ENCODE results near the gene SLC25A33.

The SLC25A33 gene

DNA sequence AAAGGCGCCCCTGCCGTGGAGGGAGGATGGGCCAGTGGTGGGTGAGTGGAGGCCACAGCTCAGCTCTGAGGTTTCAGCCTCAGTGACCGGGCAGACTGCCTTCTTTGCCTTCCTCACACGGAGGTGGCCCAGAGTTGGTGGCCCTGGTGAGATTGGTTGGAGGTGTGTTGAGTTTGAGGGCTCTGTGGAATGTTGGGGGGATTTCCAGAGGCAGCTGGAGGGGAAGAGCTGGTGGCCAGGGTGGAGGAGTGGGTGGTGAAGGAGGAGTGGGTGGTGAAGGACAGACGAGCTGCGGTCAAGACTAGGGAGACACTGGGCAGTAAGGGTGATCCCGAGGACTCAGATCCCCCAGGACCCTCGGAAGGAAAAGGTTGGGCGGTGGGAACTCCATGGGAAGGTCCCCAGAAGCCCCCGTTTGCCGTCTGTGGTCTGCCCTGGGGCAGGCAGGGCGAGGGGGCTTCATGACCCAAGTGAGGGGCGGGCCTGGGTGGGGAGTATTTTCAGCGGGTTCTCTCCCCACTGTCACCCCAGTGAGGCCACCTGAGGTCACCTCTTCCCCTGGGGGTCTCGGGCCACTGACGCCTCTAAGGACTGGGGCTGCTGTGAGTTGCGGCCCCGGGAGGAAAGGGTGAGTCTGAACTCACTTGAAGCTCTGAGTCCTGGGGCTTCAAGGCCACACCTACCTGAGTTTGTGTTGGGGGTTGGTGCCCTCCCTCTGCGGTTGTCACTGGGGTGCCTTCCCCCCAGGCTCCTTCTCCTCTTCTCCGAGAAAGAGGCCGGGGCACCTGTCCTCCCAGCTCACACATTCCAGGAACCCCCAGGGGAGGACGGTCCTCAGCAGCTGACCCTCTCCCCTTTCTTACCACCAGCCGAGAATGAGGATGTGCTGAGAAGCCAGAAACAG lies 89.5 kb downstream of the SLC25A33 start:
- DNase-seq = peak; percentile 83

DNA sequence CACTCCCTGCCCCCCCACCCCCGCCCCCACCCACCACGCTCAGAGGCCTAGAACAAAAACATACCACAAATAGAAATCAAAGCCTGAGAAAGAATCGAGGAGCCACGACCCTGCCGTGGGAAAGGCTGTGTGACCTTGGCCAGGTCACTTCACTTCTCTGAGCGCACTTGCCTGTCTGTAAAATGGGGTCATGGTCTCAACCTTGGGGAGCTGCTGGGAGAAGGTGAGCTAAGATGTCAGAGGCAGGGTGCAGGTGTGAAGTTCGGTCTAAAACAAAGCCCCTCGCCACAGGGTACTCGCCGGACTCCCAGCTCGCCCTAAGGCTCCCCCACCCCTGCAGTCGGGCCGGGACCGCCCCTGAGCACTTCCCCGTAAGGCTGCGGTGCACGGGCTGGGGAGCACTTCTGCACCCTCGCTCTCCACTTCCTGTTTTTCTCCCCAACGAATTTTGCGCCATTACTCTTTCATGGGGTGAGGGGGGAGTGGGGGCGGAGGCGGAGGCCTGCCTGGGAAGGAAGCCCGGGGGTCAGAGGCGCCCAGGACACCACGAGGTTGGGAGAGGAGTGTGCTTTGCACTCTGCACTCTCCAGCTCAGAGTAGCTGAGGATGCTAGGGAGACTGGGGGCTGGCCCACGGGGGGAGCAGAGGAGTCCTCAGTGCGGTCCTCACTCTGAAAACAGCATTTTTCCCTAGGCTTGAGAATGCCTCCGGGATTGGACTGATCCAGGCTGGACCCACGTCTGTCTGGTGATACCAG lies 90.4 kb downstream of the SLC25A33 start:
- peak; percentile 87 for DNase-seq

DNA sequence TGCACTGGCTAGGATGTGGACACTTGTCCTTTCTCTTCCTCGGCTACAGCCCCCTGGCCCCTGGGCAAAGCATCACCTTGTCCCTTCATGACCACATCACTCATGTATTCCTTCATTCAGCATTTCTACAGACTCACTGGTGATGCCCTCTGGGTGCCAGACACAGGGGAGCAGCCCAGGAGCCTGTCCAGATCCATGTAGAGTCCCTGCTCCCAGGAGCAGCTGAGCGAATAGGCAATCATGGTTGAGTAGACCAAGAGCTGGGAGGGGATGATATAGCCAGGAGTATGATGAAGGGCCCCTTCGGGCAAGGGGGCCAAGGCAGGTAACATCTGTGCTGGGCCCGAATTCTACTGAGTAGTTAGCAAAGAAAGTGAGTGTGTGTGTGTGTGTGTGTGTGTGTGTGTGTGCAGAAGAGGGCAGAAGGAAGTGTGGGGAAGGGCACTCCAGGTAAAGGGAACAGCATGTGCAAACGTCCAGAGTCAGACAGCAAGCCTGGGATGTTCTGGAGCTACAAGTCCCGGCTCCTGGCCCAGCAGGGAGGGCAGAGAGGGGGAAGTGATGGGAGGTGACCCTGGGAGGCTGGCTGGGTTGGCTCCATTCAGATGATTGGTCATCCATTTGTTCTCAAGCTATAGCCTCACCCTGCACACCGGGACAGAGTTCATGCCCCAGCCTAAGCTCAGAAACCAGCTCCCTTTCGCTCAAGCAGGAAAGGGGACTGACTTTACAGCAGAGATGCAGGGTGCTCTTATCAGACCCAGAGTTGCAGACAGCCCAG lies 91.3 kb downstream of the SLC25A33 start:
- DNase-seq = peak; percentile 30

DNA sequence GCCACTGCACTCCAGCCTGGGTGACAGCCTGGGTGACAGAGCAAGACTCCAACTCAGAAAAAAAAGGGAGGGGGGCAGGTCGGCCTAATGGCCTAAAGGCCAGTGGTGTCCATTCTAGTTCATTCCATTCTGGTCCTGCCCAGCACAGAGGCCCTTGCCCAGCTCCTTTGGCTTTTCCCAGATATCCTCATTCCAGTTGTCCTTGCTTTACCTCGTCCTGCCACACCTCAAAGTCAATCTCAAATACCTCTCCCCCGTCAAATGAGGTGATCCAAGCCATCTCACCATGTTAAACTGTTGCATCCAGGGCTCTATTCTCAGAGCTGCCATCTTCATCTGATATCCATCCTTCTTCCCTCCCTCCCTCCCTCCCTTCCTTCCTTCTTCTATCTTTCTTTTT lies 92.3 kb downstream of the SLC25A33 start:
- no peak for DNase-seq

DNA sequence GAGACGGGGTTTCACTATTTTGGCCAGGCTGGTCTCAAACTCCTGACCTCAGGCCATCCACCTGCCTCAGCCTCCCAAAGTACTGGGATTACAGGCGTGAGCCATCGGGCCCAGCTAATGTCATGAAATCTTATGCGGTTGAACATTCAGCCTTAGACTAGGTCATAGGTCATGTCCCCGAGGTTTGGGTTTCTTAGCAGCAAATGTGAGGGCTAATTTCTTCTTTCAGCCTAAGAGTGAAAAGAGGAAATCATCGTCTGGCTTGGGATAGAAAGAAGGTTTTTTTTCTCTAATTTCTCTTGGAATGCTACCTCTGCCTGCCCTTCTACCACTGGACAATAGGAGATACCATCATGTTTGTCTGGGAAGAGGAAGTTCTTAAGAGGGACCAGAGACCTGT lies 94.2 kb downstream of the SLC25A33 start:
- no peak for DNase-seq

DNA sequence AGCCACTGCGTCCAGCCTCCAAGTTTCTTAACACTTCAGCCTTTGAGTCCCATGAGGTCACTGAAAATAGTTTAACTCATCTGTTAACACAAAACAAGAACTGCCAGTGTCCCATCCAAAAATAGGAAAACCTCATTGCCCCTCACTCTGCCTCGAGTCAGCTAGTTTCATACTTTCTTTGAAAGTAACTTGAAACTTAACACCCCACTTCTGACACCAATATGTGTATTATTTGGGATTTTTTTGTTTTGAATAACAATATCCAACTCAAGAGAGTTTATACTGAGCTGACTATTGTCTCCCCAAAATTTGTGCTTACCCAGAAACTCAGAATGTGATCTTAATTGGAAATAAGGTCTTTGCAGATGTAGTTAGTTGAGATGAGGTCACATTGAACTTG lies 95.3 kb downstream of the SLC25A33 start:
- DNase-seq = no peak
